HG02571 (cell line): ENCODE measurements around the gene VWA5B1.
"Not testable (repeated sequence)": the region's sequence is repeated elsewhere in the genome, so short reads cannot be mapped to it uniquely, and the experiment has no call there.

Experiments
- ATAC-seq: cut with Tn5 transposase; IDR thresholded peaks from one replicate; pipeline ENCODE4 v1.9.1; 2021; ENCODE audit warnings: mild to moderate bottlenecking, moderate library complexity; ENCODE audit not compliant: unreplicated experiment

Gene VWA5B1

GRCh38 chr1:20290624-20291597, at the start of gene VWA5B1:
Gene VWA5B1, plus strand, starts transcription at chr1:20290875. Its CDS starts 19,727 bp downstream, at chr1:20310602.
- ATAC-seq = no peak

- ATAC-seq = no peak
Observed at GRCh38 chr1:20242890-20243479, 47.7 kb upstream of the VWA5B1 start.

GRCh38 chr1:20248971-20249612, 41.6 kb upstream of the VWA5B1 start:
- ATAC-seq = no peak

GRCh38 chr1:20250340-20250989, 40.2 kb upstream of the VWA5B1 start:
- no peak for ATAC-seq

GRCh38 chr1:20252587-20252986, 38.1 kb upstream of the VWA5B1 start:
- no peak for ATAC-seq

- no peak for ATAC-seq
Observed at GRCh38 chr1:20255666-20256065, 35.0 kb upstream of the VWA5B1 start.

- no peak for ATAC-seq
Observed at GRCh38 chr1:20259646-20260045, 31.0 kb upstream of the VWA5B1 start.

- no peak for ATAC-seq
Observed at GRCh38 chr1:20261095-20261494, 29.6 kb upstream of the VWA5B1 start.

GRCh38 chr1:20262810-20263534, 27.7 kb upstream of the VWA5B1 start:
- ATAC-seq = no peak

GRCh38 chr1:20265250-20265649, 25.4 kb upstream of the VWA5B1 start:
- ATAC-seq = no peak

GRCh38 chr1:20266141-20266540, 24.5 kb upstream of the VWA5B1 start:
- no peak for ATAC-seq

GRCh38 chr1:20266642-20267041, 24.0 kb upstream of the VWA5B1 start:
- no peak for ATAC-seq

GRCh38 chr1:20271498-20272400, 18.9 kb upstream of the VWA5B1 start:
- ATAC-seq = no peak

GRCh38 chr1:20273716-20274115, 17.0 kb upstream of the VWA5B1 start:
- not testable (repeated sequence) for ATAC-seq

GRCh38 chr1:20275319-20275925, 15.3 kb upstream of the VWA5B1 start:
- ATAC-seq = no peak

GRCh38 chr1:20276485-20277159, 14.1 kb upstream of the VWA5B1 start:
- ATAC-seq = no peak

- ATAC-seq = no peak
Observed at GRCh38 chr1:20278692-20279130, 12.0 kb upstream of the VWA5B1 start.

GRCh38 chr1:20279509-20279908, 11.2 kb upstream of the VWA5B1 start:
- no peak for ATAC-seq
